ENCODE results near the gene AP5S1.
"Not testable (repeated sequence)": the region's sequence is repeated elsewhere in the genome, so short reads cannot be mapped to it uniquely, and the experiment has no call there.

Gene AP5S1

DNA sequence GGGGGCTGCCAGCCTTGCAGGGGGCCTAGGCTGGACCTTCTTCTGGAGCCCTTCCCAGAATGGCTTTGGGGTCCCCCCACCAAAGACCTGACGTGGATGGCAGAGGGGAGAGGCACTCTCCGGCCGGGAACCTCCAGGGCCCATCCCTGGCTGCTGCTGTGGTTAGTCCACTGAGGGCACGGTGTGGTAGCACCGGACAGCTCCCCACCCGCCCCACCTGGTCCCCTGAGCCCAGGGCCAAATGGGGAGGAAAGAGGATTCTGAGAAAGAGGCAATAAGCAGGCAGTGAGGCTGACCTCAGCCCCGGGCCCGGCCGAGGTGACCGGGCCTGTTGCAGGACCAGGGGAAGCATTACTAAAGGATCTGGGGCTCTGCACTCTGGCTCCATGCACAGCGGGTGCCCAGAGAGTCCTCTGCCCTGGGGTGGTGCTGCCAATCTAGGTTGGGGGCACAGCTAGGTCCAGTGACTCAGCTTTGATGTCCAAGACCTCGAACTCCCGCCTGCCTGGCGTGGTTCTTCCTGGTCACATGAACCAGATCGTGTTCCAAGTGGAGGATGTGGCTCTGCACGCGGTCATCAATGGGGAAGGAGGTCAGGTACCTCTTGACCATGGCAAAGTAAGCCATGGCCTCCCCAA lies 36.0 kb upstream of the AP5S1 start:
- Histone ChIP-seq H3K36me3 (ENCODE audit: control insufficient read depth, low read depth, low read length) (no peaks in the 10 kb centered on the region), H3K27ac (ENCODE audit: low read length) (no peak overlapping the region), H3K27me3 (ENCODE audit: control insufficient read depth, insufficient read depth, low read length) (peaks cover 35% of the 10 kb centered on the region), H3K9ac (ENCODE audit: low read length) (no peak overlapping the region), H3K9me3 (ENCODE audit: control insufficient read depth, low read depth, low read length) (no peaks in the 10 kb centered on the region), H3K4me3 (ENCODE audit: low read length) (no peak overlapping the region), H3K4me1 (ENCODE audit: control insufficient read depth, low read depth, low read length) (peaks cover 8% of the 10 kb centered on the region)

GRCh38 chr20:3784863-3785239 lies 35.5 kb upstream of the AP5S1 start:
- Histone ChIP-seq H3K4me1 (ENCODE audit: control insufficient read depth, low read depth, low read length) (peaks cover 8% of the 10 kb centered on the region), H3K4me3 (ENCODE audit: low read length) (no peak overlapping the region), H3K9ac (ENCODE audit: low read length) (no peak overlapping the region), H3K9me3 (ENCODE audit: control insufficient read depth, low read depth, low read length) (no peaks in the 10 kb centered on the region), H3K36me3 (ENCODE audit: control insufficient read depth, low read depth, low read length) (no peaks in the 10 kb centered on the region), H3K27me3 (ENCODE audit: control insufficient read depth, insufficient read depth, low read length) (peaks cover 30% of the 10 kb centered on the region), H3K27ac (ENCODE audit: low read length) (no peak overlapping the region)

- H3K9ac ChIP-seq (ENCODE audit: low read length) = peak overlapping the region; percentile 45
- H3K27me3 ChIP-seq (ENCODE audit: control insufficient read depth, insufficient read depth, low read length) = peaks cover 25% of the 10 kb centered on the region
- no peak overlapping the region for H3K27ac ChIP-seq (ENCODE audit: low read length)
- H3K36me3 ChIP-seq (ENCODE audit: control insufficient read depth, low read depth, low read length) = no peaks in the 10 kb centered on the region
- H3K4me3 ChIP-seq (ENCODE audit: low read length) = peak overlapping the region; percentile 70
- no peaks in the 10 kb centered on the region for H3K9me3 ChIP-seq (ENCODE audit: control insufficient read depth, low read depth, low read length)
- H3K4me1 ChIP-seq (ENCODE audit: control insufficient read depth, low read depth, low read length) = peaks cover 8% of the 10 kb centered on the region
Observed at GRCh38 chr20:3785240-3786125, 34.9 kb upstream of the AP5S1 start.

DNA sequence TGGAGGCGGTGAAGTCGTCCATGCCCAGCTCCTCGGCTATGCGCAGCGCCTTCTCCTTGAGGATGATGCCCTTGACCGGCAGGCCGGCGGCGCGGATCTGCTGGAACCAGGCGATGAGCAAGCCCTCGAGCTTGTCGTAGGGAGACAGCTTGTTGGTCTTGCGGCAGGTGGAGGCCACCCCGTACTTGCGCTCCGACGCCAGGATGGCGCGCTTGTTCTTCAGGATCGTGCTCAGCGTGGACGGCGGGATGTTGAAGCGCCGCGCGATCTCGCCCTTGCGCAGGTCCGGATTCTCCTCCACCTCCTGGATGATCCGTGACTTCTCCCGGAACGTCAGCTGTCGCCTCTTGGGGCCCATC lies 34.2 kb upstream of the AP5S1 start:
- Histone ChIP-seq H3K4me1 (ENCODE audit: control insufficient read depth, low read depth, low read length) (peaks cover 8% of the 10 kb centered on the region), H3K9ac (ENCODE audit: low read length) (peak overlapping the region; percentile 45), H3K27ac (ENCODE audit: low read length) (no peak overlapping the region), H3K4me3 (ENCODE audit: low read length) (peak overlapping the region; percentile 70), H3K36me3 (ENCODE audit: control insufficient read depth, low read depth, low read length) (no peaks in the 10 kb centered on the region), H3K27me3 (ENCODE audit: control insufficient read depth, insufficient read depth, low read length) (peaks cover 23% of the 10 kb centered on the region), H3K9me3 (ENCODE audit: control insufficient read depth, low read depth, low read length) (no peaks in the 10 kb centered on the region)

DNA sequence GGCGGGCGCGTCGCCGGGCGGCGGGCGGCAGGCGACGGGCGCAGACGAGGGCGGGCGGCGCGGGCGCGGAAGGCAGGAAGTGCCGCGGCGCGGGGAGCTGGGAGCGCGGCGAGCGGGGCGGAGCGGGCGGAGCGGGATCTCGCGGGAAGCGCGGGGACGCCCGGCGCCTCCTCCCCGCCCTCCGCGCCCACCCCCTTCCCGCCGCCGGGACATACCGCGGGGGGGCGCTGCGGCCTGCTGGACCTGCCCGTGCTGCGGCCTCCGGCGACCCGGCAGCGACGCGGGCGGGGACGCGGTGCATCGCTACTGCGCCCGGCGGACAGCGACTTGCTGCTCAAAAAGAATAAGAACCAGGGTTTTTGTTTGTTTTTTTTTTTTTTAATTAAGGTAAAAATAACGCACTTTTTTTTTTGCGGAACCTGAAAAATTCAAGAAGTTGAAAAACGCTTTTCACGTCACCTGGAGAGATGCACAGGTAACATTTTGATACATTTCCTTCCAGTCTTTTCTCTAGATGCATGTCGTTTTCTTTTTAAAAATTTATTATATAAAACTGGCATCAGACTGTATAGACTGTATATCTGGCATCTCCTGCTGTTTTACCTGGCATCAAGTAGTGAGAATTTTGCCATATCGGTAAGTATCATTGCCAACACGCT lies 33.6 kb upstream of the AP5S1 start, which contains the start of gene CENPB:
Gene CENPB (minus strand): TSS at position 76 of the 659 bp plus-strand sequence. CDS start 257 bp downstream, outside the sequence.
- Histone ChIP-seq H3K36me3 (ENCODE audit: control insufficient read depth, low read depth, low read length) (no peaks in the 10 kb centered on the region), H3K27me3 (ENCODE audit: control insufficient read depth, insufficient read depth, low read length) (peaks cover 23% of the 10 kb centered on the region), H3K9ac (ENCODE audit: low read length) (peak within 1 kb of the TSS; percentile 45), H3K27ac (ENCODE audit: low read length) (no peak within 1 kb of the TSS), H3K4me1 (ENCODE audit: control insufficient read depth, low read depth, low read length) (peaks cover 4% of the 10 kb centered on the region), H3K9me3 (ENCODE audit: control insufficient read depth, low read depth, low read length) (no peaks in the 10 kb centered on the region), H3K4me3 (ENCODE audit: low read length) (peak within 1 kb of the TSS; percentile 70)

DNA sequence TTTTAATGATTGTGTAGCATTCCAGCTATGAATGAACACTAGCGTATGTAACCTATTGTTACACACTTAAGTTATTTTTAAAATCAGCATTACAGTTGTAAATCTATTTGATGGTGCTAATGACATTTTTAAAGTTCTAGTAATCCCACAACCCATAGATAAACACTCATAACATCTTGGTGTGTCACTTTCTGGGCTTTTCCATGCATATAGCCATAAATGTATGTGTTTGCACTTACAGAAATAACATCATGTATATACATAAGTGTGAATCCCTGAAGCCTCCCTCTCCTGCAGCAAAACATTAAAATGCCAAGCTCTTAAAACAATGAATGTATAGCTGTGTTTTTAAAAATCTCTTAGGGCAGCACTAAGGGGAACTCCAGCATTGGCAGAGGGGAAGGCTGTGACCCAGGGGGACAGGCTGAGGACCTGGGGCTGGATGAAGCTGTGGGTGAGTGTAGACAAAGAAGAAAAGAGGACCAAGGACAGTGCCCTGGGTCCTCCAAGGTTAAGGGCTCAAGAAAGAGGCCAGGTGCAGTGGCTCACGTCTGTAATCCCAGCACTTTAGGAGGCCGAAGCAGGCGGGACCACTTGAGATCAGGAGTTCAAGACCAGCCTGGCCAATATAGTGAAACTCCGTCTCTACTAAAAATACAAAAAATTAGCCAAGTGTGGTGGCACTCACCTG lies 32.9 kb upstream of the AP5S1 start:
- H3K9me3 ChIP-seq (ENCODE audit: control insufficient read depth, low read depth, low read length) = no peaks in the 10 kb centered on the region
- H3K4me3 ChIP-seq (ENCODE audit: low read length) = no peak overlapping the region
- H3K27ac ChIP-seq (ENCODE audit: low read length) = no peak overlapping the region
- peaks cover 23% of the 10 kb centered on the region for H3K27me3 ChIP-seq (ENCODE audit: control insufficient read depth, insufficient read depth, low read length)
- peaks cover 4% of the 10 kb centered on the region for H3K4me1 ChIP-seq (ENCODE audit: control insufficient read depth, low read depth, low read length)
- H3K36me3 ChIP-seq (ENCODE audit: control insufficient read depth, low read depth, low read length) = no peaks in the 10 kb centered on the region
- no peak overlapping the region for H3K9ac ChIP-seq (ENCODE audit: low read length)

DNA sequence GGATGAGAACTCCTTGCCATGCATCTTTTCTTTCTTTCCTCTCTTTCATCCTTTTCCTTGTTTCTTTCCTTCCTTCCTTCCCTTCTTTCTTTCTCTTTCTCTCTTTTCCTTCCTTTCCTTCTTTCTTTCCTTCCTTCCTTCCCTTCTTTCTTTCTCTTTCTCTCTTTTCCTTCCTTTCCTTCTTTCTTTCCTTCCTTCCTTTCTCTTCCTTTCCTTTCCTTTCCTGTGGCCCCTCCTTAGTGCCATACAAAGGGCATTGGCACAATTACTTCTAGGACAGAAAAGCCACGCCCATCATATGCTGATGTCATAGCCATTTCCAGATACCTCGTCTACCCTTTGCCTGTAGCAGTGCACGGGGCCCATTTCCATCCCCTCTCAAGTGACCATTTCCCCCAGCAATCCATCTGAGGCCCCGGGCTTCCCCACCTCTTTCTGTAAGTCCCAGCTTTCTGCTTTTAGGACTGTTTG lies 31.6 kb upstream of the AP5S1 start:
- Histone ChIP-seq H3K36me3 (ENCODE audit: control insufficient read depth, low read depth, low read length) (no peaks in the 10 kb centered on the region), H3K27me3 (ENCODE audit: control insufficient read depth, insufficient read depth, low read length) (peaks cover 23% of the 10 kb centered on the region), H3K9ac (ENCODE audit: low read length) (no peak overlapping the region), H3K27ac (ENCODE audit: low read length) (no peak overlapping the region), H3K9me3 (ENCODE audit: control insufficient read depth, low read depth, low read length) (no peaks in the 10 kb centered on the region), H3K4me3 (ENCODE audit: low read length) (no peak overlapping the region), H3K4me1 (ENCODE audit: control insufficient read depth, low read depth, low read length) (peaks cover 4% of the 10 kb centered on the region)

GRCh38 chr20:3789201-3789600 lies 31.1 kb upstream of the AP5S1 start:
- H3K36me3 ChIP-seq (ENCODE audit: control insufficient read depth, low read depth, low read length); H3K27ac ChIP-seq (ENCODE audit: low read length); H3K9ac ChIP-seq (ENCODE audit: low read length); H3K9me3 ChIP-seq (ENCODE audit: control insufficient read depth, low read depth, low read length); H3K4me3 ChIP-seq (ENCODE audit: low read length); H3K4me1 ChIP-seq (ENCODE audit: control insufficient read depth, low read depth, low read length): not testable (repeated sequence)
- H3K27me3 ChIP-seq (ENCODE audit: control insufficient read depth, insufficient read depth, low read length) = peaks cover 23% of the 10 kb centered on the region

DNA sequence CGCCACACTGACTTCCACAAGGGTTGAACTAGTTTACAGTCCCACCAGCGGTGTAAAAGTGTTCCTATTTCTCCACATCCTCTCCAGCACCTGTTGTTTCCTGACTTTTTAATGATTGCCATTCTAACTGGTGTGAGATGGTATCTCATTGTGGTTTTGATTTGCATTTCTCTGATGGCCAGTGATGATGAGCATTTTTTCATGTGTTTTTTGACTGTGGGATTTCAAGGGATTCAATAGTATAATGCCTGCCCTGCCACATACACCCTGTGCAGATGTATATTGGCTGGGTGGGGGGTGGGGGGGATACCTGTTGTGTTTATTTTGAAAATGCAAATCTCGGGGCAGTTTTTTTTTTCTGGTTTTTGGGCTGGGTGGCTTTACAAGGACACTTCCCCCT lies 26.2 kb upstream of the AP5S1 start:
- H3K4me1 ChIP-seq (ENCODE audit: control insufficient read depth, low read depth, low read length) = peaks cover 22% of the 10 kb centered on the region
- H3K9ac ChIP-seq (ENCODE audit: low read length); H3K27me3 ChIP-seq (ENCODE audit: control insufficient read depth, insufficient read depth, low read length); H3K9me3 ChIP-seq (ENCODE audit: control insufficient read depth, low read depth, low read length); H3K4me3 ChIP-seq (ENCODE audit: low read length); H3K27ac ChIP-seq (ENCODE audit: low read length); H3K36me3 ChIP-seq (ENCODE audit: control insufficient read depth, low read depth, low read length): not testable (repeated sequence)

- H3K27ac ChIP-seq (ENCODE audit: low read length) = no peak overlapping the region
- no peaks in the 10 kb centered on the region for H3K27me3 ChIP-seq (ENCODE audit: control insufficient read depth, insufficient read depth, low read length)
- no peaks in the 10 kb centered on the region for H3K36me3 ChIP-seq (ENCODE audit: control insufficient read depth, low read depth, low read length)
- no peak overlapping the region for H3K9ac ChIP-seq (ENCODE audit: low read length)
- no peaks in the 10 kb centered on the region for H3K9me3 ChIP-seq (ENCODE audit: control insufficient read depth, low read depth, low read length)
- H3K4me3 ChIP-seq (ENCODE audit: low read length) = peak overlapping the region; percentile 86
- peaks cover 28% of the 10 kb centered on the region for H3K4me1 ChIP-seq (ENCODE audit: control insufficient read depth, low read depth, low read length)
Observed at GRCh38 chr20:3794701-3795420, 25.5 kb upstream of the AP5S1 start.
